Epithelial cell of proximal tubule (primary cell): ENCODE results near the gene MSH3. TPM values are rescaled to one million over a fixed set of nuclear protein-coding genes. Genes with fewer than 3 reads are reported as not detected.

ENCODE experiments used
- DNase-seq: peaks from one replicate; pipeline ENCODE4 v3.0.0-alpha.2; 2011; ENCODE audit warnings: low read depth
- H3K4me3 ChIP-seq: 2 replicates; pipeline ENCODE4 v1.5.1; 2011; ENCODE audit warnings: low read depth, mild to moderate bottlenecking, low read length
- total RNA-seq: library from RNA; depleted of rRNA; stranded (reverse); fragments of >200 nt; gene quantifications from 2 replicates; pipeline ENCODE4 v1.2.3, GENCODE V29; 2015
- TF ChIP-seq, protein P1 (sequence below): conservative IDR thresholded peaks from 2 replicates; pipeline ENCODE4 v1.5.1; 2012; ENCODE audit warnings: low read depth, mild to moderate bottlenecking, low read length

Gene MSH3
- total RNA-seq, 1 donor from 2014 or later: 8.8 TPM

DNA sequence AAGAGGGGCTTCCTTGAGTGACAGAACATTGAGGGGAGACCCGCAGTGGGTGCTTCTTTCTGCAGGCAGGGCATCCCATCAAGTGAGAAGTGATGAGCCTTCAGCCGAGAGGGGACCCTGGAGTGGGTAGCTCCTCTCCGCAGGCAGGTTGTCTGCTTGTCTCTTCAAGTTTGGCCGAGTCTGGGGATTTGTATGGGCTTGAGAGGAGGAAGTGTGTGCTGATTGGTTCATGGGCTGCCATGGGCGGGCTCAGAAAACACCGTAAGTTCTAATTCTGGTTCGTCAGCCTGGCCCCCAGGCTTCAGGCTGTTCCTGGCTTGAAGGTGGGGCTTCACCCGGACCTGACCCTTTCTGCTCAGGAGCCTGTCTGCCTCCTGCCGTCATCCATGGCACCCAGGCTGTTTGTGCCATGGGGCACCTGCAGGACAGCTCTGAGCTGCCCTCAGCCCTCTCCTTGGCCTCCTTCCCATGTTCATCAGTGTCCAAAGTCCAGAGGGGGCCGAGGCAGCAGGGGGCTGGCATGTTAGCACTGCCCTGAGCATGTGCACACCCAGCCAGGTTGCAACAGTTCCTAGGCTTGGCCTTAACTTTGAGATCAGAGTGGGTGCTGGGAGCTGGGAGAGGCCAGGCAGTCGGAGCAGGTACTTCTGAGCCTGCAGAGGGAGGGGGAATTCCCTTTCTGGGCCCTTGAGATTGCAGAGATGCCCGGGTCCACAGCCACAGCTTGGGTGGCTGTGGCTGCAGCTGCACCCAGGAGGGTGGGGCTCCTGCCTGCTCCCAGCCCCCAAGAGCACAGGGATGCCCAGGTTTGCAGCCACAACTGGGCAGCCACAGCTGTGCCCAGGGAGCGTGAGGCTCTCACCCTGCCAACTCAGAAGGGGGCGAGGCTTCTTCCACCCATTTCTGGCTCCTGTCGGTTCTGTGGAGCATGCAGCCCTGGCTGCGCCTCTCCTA, 13.8 kb downstream of the MSH3 start:
- no peak for DNase-seq
- H3K4me3 ChIP-seq: no peak overlapping the region
- TF ChIP-seq, protein P1, sequence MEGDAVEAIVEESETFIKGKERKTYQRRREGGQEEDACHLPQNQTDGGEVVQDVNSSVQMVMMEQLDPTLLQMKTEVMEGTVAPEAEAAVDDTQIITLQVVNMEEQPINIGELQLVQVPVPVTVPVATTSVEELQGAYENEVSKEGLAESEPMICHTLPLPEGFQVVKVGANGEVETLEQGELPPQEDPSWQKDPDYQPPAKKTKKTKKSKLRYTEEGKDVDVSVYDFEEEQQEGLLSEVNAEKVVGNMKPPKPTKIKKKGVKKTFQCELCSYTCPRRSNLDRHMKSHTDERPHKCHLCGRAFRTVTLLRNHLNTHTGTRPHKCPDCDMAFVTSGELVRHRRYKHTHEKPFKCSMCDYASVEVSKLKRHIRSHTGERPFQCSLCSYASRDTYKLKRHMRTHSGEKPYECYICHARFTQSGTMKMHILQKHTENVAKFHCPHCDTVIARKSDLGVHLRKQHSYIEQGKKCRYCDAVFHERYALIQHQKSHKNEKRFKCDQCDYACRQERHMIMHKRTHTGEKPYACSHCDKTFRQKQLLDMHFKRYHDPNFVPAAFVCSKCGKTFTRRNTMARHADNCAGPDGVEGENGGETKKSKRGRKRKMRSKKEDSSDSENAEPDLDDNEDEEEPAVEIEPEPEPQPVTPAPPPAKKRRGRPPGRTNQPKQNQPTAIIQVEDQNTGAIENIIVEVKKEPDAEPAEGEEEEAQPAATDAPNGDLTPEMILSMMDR: no peak

DNA sequence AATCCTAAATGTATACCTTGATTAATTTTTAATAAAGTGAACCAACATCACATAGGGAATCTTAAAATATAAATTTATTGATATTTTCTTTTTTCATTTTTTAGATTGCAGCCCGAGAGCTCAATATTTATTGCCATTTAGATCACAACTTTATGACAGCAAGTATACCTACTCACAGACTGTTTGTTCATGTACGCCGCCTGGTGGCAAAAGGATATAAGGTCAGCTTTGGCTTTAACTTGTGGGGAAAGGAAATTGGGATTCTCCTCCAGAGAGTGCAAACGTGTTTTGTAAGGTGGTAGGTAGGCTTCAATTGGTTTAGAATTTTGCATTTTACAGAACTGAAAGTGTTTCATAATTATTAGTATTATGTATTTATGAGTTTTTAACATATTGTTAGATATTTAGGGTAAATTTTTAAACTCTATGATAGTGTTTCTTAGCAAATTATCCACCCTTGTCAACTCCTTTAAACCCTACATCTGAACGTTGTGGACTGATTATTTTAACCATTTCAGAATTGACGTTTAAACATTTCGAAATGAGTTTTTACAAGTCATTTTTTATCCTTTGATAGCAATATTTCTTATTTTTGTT, 17.8 kb downstream of the MSH3 start:
- TF ChIP-seq, protein P1: peak; percentile 93
- no peak overlapping the region for H3K4me3 ChIP-seq
- no peak for DNase-seq

DNA sequence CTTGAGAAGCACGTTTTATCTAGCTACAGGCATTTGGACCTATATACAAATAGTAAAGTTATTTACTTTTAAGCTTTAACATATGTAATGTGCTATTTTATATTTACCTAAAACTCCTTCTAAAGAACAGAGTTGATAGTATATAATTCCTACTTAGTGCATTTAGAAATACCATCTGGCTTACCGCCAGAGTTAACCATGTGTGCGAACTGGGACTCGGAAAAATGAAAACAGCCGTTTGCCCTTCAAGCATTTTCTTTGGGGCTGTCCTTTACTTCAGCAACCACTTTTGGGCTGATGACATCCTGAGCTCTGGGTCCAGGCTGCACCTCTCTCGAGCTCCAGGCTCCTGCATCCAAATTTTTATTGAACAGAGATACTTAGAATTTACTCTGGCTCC, 22.3 kb downstream of the MSH3 start:
- TF ChIP-seq, protein P1: no peak
- no peak overlapping the region for H3K4me3 ChIP-seq
- DNase-seq: no peak

DNA sequence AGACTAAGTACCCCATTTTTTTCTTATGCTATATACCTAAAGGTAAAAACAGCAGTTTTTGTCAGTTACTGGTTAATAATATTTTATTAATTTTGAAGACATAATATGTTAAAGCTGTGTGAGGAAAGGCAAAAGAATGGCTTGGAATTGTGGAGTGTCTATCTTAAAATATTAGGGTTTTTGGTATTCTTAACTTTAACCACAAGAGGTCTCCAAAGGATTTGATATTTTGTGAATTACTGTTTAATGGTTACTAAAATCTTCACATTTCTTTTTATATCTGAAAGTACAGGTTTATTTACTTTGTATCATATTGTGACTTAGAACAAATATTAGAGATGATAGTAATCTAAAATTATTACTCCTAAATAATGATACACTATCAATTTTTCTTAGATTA, 32.3 kb downstream of the MSH3 start:
- DNase-seq: no peak
- no peak overlapping the region for H3K4me3 ChIP-seq
- TF ChIP-seq, protein P1: peak; percentile 35

DNA sequence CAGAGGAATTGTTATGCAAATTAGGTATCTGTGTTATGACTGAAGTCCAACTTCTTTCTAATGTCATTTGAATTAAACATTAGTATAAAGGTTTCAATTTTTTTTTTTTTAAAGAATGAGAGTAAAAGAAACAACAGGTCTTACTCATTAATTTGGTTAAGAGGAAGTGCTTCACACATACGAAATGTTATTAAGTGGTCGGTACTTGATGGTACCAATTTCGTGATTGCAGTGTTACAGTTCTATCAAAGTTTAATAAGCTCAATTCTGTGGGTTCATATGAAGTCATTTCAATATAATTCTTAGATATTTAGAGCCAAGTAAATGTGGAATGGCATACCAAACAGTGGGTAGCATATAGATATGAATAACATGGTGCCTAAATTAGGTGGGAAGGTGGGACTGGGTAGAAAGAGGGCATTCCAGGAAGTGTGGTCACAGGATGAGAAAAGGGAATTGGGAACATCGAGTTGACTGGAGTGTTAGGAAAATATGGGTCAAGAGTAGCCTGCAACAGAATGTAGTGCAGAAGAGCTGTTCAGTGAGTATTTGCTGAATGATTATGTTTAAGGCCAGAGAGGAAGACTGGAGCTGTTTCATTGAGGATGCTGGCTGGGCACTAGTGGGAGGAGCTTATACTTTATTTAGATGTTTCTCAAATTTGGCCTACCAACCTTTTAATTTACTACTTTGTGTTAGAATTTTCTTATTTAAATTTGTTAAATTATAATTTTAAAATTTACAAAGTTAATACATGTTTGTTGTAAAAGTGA, 34.4 kb downstream of the MSH3 start:
- TF ChIP-seq, protein P1: no peak

DNA sequence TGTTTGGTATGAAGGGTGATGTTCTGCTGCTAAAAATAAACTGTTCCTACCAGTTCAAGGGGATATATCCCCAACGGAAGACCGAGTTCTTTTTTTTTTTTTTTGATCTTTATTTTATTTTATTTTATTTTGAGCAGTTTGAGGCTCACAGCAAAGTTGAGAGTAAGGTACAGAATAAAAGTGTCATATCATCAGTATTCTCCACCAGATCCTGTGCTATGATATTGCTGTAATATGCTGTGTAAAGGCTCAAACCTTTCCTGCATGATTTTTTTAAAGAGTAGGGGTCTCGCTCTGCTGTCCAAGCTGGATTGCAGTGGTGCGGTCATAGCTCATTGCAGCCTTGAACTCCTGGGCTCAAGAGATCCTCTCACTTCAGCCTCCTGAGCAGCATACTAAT, 35.2 kb downstream of the MSH3 start:
- H3K4me3 ChIP-seq: no peak overlapping the region
- TF ChIP-seq, protein P1: no peak
- DNase-seq: no peak

More for the DNA sequence above, 34.4 kb downstream of the MSH3 start:
- no peak for DNase-seq
- H3K4me3 ChIP-seq: no peak overlapping the region
